ENCODE data around the gene MYMK.

MYMK gene

DNA sequence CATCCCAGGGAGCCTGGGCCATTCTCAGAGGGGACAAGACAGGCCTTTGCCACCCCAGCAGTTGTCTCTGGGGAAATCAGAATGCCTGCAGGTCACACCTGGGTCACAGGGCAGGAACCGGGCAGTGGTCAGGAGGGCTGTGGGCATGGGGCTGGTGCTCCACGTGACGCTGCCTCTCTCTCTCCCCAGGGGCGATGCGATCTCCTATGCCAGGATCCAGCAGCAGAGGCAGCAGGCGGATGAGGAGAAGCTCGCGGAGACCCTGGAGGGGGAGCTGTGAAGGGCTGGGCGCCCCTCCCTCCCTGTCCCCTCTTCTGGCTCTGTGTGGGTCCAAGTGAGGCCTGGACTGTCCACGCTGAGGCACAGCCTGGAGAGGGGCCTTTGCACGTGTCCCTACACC, 56.4 kb downstream of the MYMK start:
- DNase-seq (ENCODE audit: low read depth in 2 of 2) = no peak

GRCh38 chr9:133467101-133467500, 57.7 kb downstream of the MYMK start:
- no peak for DNase-seq (ENCODE audit: low read depth in 2 of 2)

- DNase-seq (ENCODE audit: low read depth in 2 of 2) = no peak
These were observed 58.8 kb downstream of the MYMK start for GRCh38 chr9:133465984-133466383.

DNA sequence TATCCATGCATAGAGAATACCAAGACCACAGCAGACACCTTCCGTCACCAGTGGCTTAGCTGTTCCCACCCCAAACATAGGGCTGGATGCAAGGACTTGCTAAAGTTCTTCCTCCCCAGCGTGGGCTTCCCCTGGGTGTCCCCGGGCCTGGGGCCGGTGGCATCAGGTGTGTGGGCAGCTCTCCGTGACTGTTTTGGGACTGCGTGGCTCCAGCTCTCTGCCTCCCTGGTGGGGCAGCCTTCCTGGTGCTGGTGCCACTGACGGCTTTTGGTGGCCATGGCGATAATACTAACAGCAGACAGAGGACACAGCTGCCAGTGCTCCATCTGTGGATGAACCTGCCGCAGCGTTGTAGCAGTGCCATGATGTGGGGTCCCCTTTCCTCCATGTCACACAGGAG, 60.1 kb downstream of the MYMK start:
- DNase-seq (ENCODE audit: low read depth in 2 of 2) = no peak
